H1 (cell line): Measurements from ENCODE around the gene OTOS. TPM values are rescaled to one million over a fixed set of nuclear protein-coding genes. Genes with fewer than 3 reads are reported as not detected.

Experiments
- CTCF ChIA-PET: fragments of 300-600 bp; sonication (Branson Sonifier 250); formaldehyde crosslinking; loops from one replicate; lab custom pipeline; 2021; ENCODE audit not compliant: partially characterized antibody; lab: Charles Lee
- POLR2A ChIA-PET: fragments of 300-600 bp; sonication (Branson Sonifier 250); formaldehyde crosslinking; loops from one replicate; lab custom pipeline; 2021; ENCODE audit warnings: inconsistent platforms; ENCODE audit not compliant: partially characterized antibody; lab: Charles Lee
- DNase-seq, 2 experiments: peaks; one replicate each; pipeline versions ENCODE4 v3.0.0 to v3.0.0-alpha.2; 2010 to 2022; ENCODE audit warnings: low spot score in 2 of 2, low read depth in 1 of 2, mixed read lengths in 1 of 2
- FAIRE-seq: peaks from 2 replicates; lab custom pipeline; 2011; peaks lifted over from hg19 to GRCh38; lab: Jason Lieb, UNC
- H2AFZ ChIP-seq: 2 replicates; pipeline ENCODE4 v1.8.1; 2012; ENCODE audit warnings: low read length, inconsistent platforms
- H2AK5ac ChIP-seq: 2 replicates; pipeline ENCODE4 v1.6.1; 2013; ENCODE audit warnings: low read depth, low read length
- H2BK120ac ChIP-seq: replicated peaks from 2 replicates; pipeline ENCODE3; 2013; ENCODE audit warnings: low read depth, low read length, inconsistent platforms
- H2BK12ac ChIP-seq: 2 replicates; pipeline ENCODE4 v1.6.1; 2013; ENCODE audit warnings: low read depth, low read length
- H2BK15ac ChIP-seq: 2 replicates; pipeline ENCODE4 v1.6.1; 2013; ENCODE audit warnings: low read length
- H2BK20ac ChIP-seq: 2 replicates; pipeline ENCODE4 v1.6.1; 2013; ENCODE audit warnings: low read length
- H2BK5ac ChIP-seq: 2 replicates; pipeline ENCODE4 v1.6.1; 2013; ENCODE audit warnings: low read depth, low read length
- H3K14ac ChIP-seq: 2 replicates; pipeline ENCODE4 v1.6.1; 2013; ENCODE audit warnings: inconsistent platforms; ENCODE audit not compliant: insufficient read length
- H3K18ac ChIP-seq: 2 replicates; pipeline ENCODE4 v1.6.1; 2013; ENCODE audit warnings: low read length; ENCODE audit errors: extremely low read depth
- H3K23ac ChIP-seq: 2 replicates; pipeline ENCODE4 v1.6.1; 2013; ENCODE audit warnings: inconsistent platforms; ENCODE audit not compliant: insufficient read length
- H3K23me2 ChIP-seq: 2 replicates; pipeline ENCODE4 v1.6.1; 2013; ENCODE audit warnings: low read depth, low read length
- H3K27ac ChIP-seq: 2 replicates; pipeline ENCODE4 v1.6.1; 2011; ENCODE audit warnings: low read depth, low read length, inconsistent platforms
- H3K27me3 ChIP-seq, 4 experiments: replicated peaks in 1 of 4; 1 replicate in 1 of 4; 2 replicates in 3 of 4; pipeline versions ENCODE4 v1.6.1 to v1.8.1; 2011 to 2013; ENCODE audit warnings: low read length in 3 of 4, mild to moderate bottlenecking in 3 of 4, inconsistent platforms in 2 of 4, mixed read lengths in 2 of 4, moderate library complexity in 1 of 4; ENCODE audit not compliant: control insufficient read depth in 3 of 4, insufficient read depth in 3 of 4; ENCODE audit errors: extremely low read depth in 1 of 4
- H3K36me3 ChIP-seq, 4 experiments: 2 replicates each; pipeline versions ENCODE4 v1.6.1 to v1.8.1; 2011 to 2013; ENCODE audit warnings: mild to moderate bottlenecking in 4 of 4, low read length in 3 of 4, moderate library complexity in 2 of 4, control low read depth in 1 of 4, inconsistent platforms in 1 of 4; ENCODE audit not compliant: insufficient read depth in 4 of 4, control insufficient read depth in 2 of 4
- H3K4ac ChIP-seq: replicated peaks from 2 replicates; pipeline ENCODE3; 2013; ENCODE audit warnings: low read length, low read depth, mixed read lengths, inconsistent platforms; ENCODE audit not compliant: insufficient read length
- H3K4me1 ChIP-seq, 4 experiments: replicated peaks in 1 of 4; 1 replicate in 1 of 4; 2 replicates in 3 of 4; pipeline versions ENCODE4 v1.6.1 to v1.8.1; 2011 to 2013; ENCODE audit warnings: low read length in 3 of 4, inconsistent platforms in 2 of 4, mixed read lengths in 1 of 4; ENCODE audit not compliant: insufficient read depth in 4 of 4, control insufficient read depth in 3 of 4
- H3K4me2 ChIP-seq, 2 experiments: 2 replicates each; pipeline versions ENCODE4 v1.6.1 to v1.8.1; 2011 to 2013; ENCODE audit warnings: low read depth in 2 of 2, low read length in 2 of 2, control low read depth in 1 of 2, inconsistent platforms in 1 of 2, mild to moderate bottlenecking in 1 of 2; ENCODE audit not compliant: insufficient read depth in 1 of 2
- H3K4me3 ChIP-seq, 4 experiments: fragments of 200-600, 300-600 bp in 1 of 4; sonication (generic), shearing (Covaris generic), sonication (Bioruptor Twin) in 1 of 4; 2 replicates each; pipeline versions ENCODE4 v1.5.1 to v1.8.1; 2011 to 2016; ENCODE audit warnings: low read length in 4 of 4, low read depth in 3 of 4, control low read depth in 2 of 4, inconsistent platforms in 2 of 4, mild to moderate bottlenecking in 2 of 4, mixed read lengths in 1 of 4, moderate library complexity in 1 of 4; ENCODE audit not compliant: insufficient read depth in 2 of 4; ENCODE audit errors: extremely low read depth in 1 of 4
- H3K56ac ChIP-seq: replicated peaks from 2 replicates; pipeline ENCODE3; 2013; ENCODE audit warnings: low read depth, mild to moderate bottlenecking, mixed read lengths, low read length, inconsistent platforms; ENCODE audit not compliant: insufficient read length
- H3K79me1 ChIP-seq: 2 replicates; pipeline ENCODE4 v1.6.1; 2013; ENCODE audit warnings: low read depth, low read length, control low read depth
- H3K79me2 ChIP-seq, 2 experiments: 2 replicates each; pipeline versions ENCODE4 v1.6.1 to v1.8.1; 2012 to 2013; ENCODE audit warnings: low read length in 2 of 2, mild to moderate bottlenecking in 2 of 2, inconsistent platforms in 1 of 2; ENCODE audit not compliant: insufficient read depth in 2 of 2, control insufficient read depth in 1 of 2
- H3K9ac ChIP-seq, 4 experiments: replicated peaks in 1 of 4; 1 replicate in 1 of 4; 2 replicates in 3 of 4; pipeline versions ENCODE4 v1.6.1 to v1.8.1; 2011 to 2013; ENCODE audit warnings: low read depth in 3 of 4, low read length in 3 of 4, control low read depth in 2 of 4, mild to moderate bottlenecking in 2 of 4, moderate library complexity in 2 of 4, inconsistent platforms in 1 of 4; ENCODE audit errors: extremely low read depth in 1 of 4
- H3K9me3 ChIP-seq, 2 experiments: 2 replicates each; pipeline versions ENCODE4 v1.6.1 to v1.8.1; 2012 to 2013; ENCODE audit warnings: mild to moderate bottlenecking in 2 of 2, moderate library complexity in 2 of 2, control low read depth in 1 of 2, inconsistent platforms in 1 of 2, low read depth in 1 of 2, low read length in 1 of 2, mixed read lengths in 1 of 2; ENCODE audit not compliant: insufficient read depth in 2 of 2
- H4K20me1 ChIP-seq, 2 experiments: replicated peaks in 1 of 2; 2 replicates each; pipeline versions ENCODE3 to v1.8.1; 2011 to 2013; ENCODE audit warnings: inconsistent platforms in 2 of 2, low read length in 2 of 2, mild to moderate bottlenecking in 1 of 2; ENCODE audit not compliant: insufficient read depth in 2 of 2, control insufficient read depth in 1 of 2
- H4K5ac ChIP-seq: 2 replicates; pipeline ENCODE4 v1.6.1; 2013; ENCODE audit warnings: low read length, low read depth, mixed read lengths, inconsistent platforms; ENCODE audit not compliant: insufficient read length
- H4K8ac ChIP-seq: 2 replicates; pipeline ENCODE4 v1.8.0; 2013; ENCODE audit warnings: mild to moderate bottlenecking, moderate library complexity, low read length, inconsistent platforms; ENCODE audit not compliant: insufficient read depth; ENCODE audit errors: extremely low read depth
- H4K91ac ChIP-seq: replicated peaks from 2 replicates; pipeline ENCODE3; 2013; ENCODE audit warnings: low read length, mixed read lengths, inconsistent platforms; ENCODE audit not compliant: insufficient read length
- POLR2A ChIP-seq, 2 experiments: IDR thresholded peaks; 1 replicate in 1 of 2; 2 replicates in 1 of 2; pipeline ENCODE4 v1.6.1; 2011; ENCODE audit warnings: low read depth in 2 of 2, low read length in 2 of 2, mild to moderate bottlenecking in 2 of 2; ENCODE audit errors: control extremely low read depth in 1 of 2
- YY1 ChIP-seq: IDR thresholded peaks from 2 replicates; pipeline ENCODE4 v1.6.1; 2011; ENCODE audit warnings: low read depth, mild to moderate bottlenecking, low read length
- WGBS, 2 experiments: shearing (Covaris generic) in 1 of 2; methylation state at CpG; one replicate each; pipeline versions ENCODE4 v1.1.6 to v1.1.7; 2013 to 2015; ENCODE audit warnings: low lambda C conversion rate in 2 of 2, mixed read lengths in 2 of 2, inconsistent platforms in 1 of 2, low coverage in 1 of 2, missing lambda C conversion rate in 1 of 2; ENCODE audit not compliant: insufficient replicate concordance in 2 of 2, insufficient coverage in 1 of 2, insufficient read length in 1 of 2; ENCODE audit errors: extremely low coverage in 1 of 2, missing lambda C conversion rate in 1 of 2; 5-methylcytosine and 5-hydroxymethylcytosine counted together
- polyA plus RNA-seq, 7 experiments: library from polyadenylated mRNA; depleted of rRNA in 3 of 7; stranded (reverse) in 5 of 7; unstranded in 2 of 7; fragments of >200 nt in 5 of 7; fragments of 200-250 nt in 2 of 7; gene quantifications; 1 replicate in 5 of 7; 2 replicates in 1 of 7; 4 replicates in 1 of 7; pipeline versions ENCODE4 v1.2.1 to v1.2.3, GENCODE V29; 2011 to 2013; ENCODE audit warnings: missing spikeins in 2 of 7, mixed read lengths in 2 of 7
- total RNA-seq: library from RNA; stranded (reverse); fragmentation: NEBNext Ultra II Directional; extraction: Animal tissue kit (Norgen Biotek cat#: 25700); gene quantifications from 2 replicates; pipeline ENCODE4 v1.2.1, GENCODE V29; 2021

The OTOS gene
- total and polyA plus RNA-seq, 2 of the 8 experiments (the other 6 are each of a cell fraction or from before 2014, with no cell fraction given): 0.17 TPM; not detected in 1

- CTCF ChIA-PET: interaction anchor here (1.3 kb wide), 1 partner anchor 70 kb away, joined by 4 read pairs; no protein-coding TSS in a partner anchor
These were observed 9.2 kb downstream of the OTOS start for GRCh38 chr2:240131296-240131695.

More at GRCh38 chr2:240131296-240131695, 9.2 kb downstream of the OTOS start:
- H2BK20ac ChIP-seq: no peak overlapping the region
- H3K79me1 ChIP-seq: peaks cover 10% of the 10 kb centered on the region
- DNase-seq (no peak), FAIRE-seq (no peak)
- no peak overlapping the region for H3K4me2 ChIP-seq
- H2BK5ac ChIP-seq: no peak overlapping the region
- H2BK120ac ChIP-seq: no peak overlapping the region
- POLR2A ChIA-PET: no interaction called here
- no peaks in the 10 kb centered on the region for H3K9me3 ChIP-seq
- H3K79me2 ChIP-seq: peaks cover 13 to 23% of the 10 kb centered on the region in 2 experiments
- H2BK12ac ChIP-seq: no peak overlapping the region
- H3K14ac ChIP-seq: no peak overlapping the region
- H3K27ac ChIP-seq: no peak overlapping the region
- no peaks in the 10 kb centered on the region for H3K27me3 ChIP-seq
- H2BK15ac ChIP-seq: no peak overlapping the region
- H2AFZ ChIP-seq: no peak overlapping the region
- H2AK5ac ChIP-seq: no peak overlapping the region
- H4K5ac ChIP-seq: no peak overlapping the region
- no peak overlapping the region for H3K23ac ChIP-seq
- H4K20me1 ChIP-seq: peaks cover 18 to 19% of the 10 kb centered on the region in 2 experiments
- peaks cover 22 to 61% (median 55%) of the 10 kb centered on the region in 4 experiments for H3K36me3 ChIP-seq
- H4K91ac ChIP-seq: no peak overlapping the region
- H4K8ac ChIP-seq: no peak overlapping the region
- no peak overlapping the region for H3K4me3 ChIP-seq
- TF ChIP-seq YY1: no peak
- TF ChIP-seq POLR2A (IDR thresholded peaks at IDR 0.05; ENCODE audit: control extremely low read depth in 1 of 2, low read depth in 2 of 2, low read length in 2 of 2): 0 out of 3 replicates have a peak, but pooled peaks of 1 of the 2 experiments have one; percentile 2
- H3K9ac ChIP-seq: no peak overlapping the region
- H3K4ac ChIP-seq: no peak overlapping the region
- peaks cover 0 to 9% (median 6%) of the 10 kb centered on the region in 4 experiments; a peak in 6 of 7 replicates for H3K4me1 ChIP-seq
- peaks cover 8% of the 10 kb centered on the region; the same call in 1 of the 2 replicates for H3K23me2 ChIP-seq
- H3K18ac ChIP-seq: no peak overlapping the region
- H3K56ac ChIP-seq: no peak overlapping the region
- WGBS, 2 experiments: 92% methylated on average over 16 of the region's 16 CpGs; no CpG with 5 or more reads in 1 of the 2 experiments
